ENCODE results near the gene SSUH2.

SSUH2 gene

DNA sequence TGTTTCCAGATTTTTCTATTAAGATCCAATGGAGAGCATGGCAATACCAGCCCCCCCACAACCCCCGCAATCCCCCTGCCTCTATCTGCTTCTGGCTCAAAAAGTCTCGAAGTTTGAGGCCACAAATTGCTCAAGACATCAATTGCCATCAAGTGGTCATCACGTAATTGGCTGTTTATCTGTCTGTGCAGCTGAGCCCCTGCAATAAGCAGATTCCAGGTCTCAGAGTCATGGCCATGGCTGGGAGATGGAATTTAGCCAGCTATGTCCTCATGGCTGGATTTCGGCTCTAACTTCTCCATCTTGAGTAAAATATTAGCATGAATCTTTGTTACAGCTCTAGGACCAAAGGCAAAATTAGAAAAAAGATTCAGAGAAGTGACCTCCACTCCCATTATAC lies 22.7 kb downstream of the SSUH2 start:
- Histone ChIP-seq H3K27me3 (ENCODE audit: insufficient read depth, low read length) (no peaks in the 10 kb centered on the region), H3K4me3 (ENCODE audit: low read length) (no peak overlapping the region), H3K27ac (ENCODE audit: low read length) (no peak overlapping the region), H3K36me3 (ENCODE audit: insufficient read depth, low read depth, low read length) (no peaks in the 10 kb centered on the region), H3K9me3 (ENCODE audit: insufficient read depth, low read depth, low read length) (no peaks in the 10 kb centered on the region), H3K9ac (ENCODE audit: low read depth, low read length) (no peak overlapping the region), H3K4me1 (ENCODE audit: insufficient read depth, low read length) (0 out of 2 replicates have a peak, but pooled peaks cover 3% of the 10 kb centered on the region)

DNA sequence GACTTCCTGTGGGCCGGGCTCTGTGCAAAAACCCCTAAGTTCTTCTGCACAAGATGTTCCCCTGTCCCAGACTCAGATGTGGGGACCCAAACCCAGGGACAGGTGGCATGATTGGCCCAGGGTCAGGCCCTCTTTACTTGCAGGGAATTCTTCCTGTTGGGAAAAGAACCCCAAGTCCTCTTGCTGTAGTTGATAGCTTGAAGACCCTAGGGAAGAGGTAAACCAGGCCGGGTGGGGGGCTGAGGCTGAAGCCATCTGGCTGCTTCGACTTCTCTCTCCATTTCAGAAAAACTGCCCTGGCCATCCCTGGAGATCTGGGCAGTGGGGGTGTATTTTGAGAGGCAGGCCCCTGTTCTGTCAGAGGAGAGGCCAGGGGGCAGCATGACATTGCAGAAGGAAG lies 23.5 kb downstream of the SSUH2 start:
- Histone ChIP-seq H3K9ac (ENCODE audit: low read depth, low read length) (no peak overlapping the region), H3K4me1 (ENCODE audit: insufficient read depth, low read length) (0 out of 2 replicates have a peak, but pooled peaks cover 3% of the 10 kb centered on the region), H3K27ac (ENCODE audit: low read length) (no peak overlapping the region), H3K9me3 (ENCODE audit: insufficient read depth, low read depth, low read length) (no peaks in the 10 kb centered on the region), H3K36me3 (ENCODE audit: insufficient read depth, low read depth, low read length) (no peaks in the 10 kb centered on the region), H3K27me3 (ENCODE audit: insufficient read depth, low read length) (no peaks in the 10 kb centered on the region), H3K4me3 (ENCODE audit: low read length) (no peak overlapping the region)

DNA sequence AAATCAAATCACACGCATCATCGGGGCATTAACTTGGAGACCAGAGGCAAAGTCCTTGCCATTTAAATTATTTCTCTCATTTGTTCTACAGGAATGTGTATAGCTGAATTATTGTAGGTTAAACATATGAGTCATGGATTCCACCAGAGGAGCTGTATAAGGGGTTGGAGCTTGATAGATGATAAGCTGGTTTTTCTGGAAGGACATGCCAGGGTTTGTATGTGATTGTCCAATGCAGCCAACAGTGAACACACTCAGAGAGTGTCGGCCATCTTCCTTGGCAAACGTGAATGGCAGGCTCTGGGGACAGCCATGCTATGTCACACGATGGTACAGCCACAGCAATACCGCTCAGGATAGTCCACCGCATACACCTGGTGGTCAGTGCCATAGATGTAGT lies 25.1 kb downstream of the SSUH2 start:
- H3K27me3 ChIP-seq (ENCODE audit: insufficient read depth, low read length), result no peaks in the 10 kb centered on the region
- no peak overlapping the region for H3K9ac ChIP-seq (ENCODE audit: low read depth, low read length)
- H3K36me3 ChIP-seq (ENCODE audit: insufficient read depth, low read depth, low read length), result no peaks in the 10 kb centered on the region
- no peak overlapping the region for H3K4me3 ChIP-seq (ENCODE audit: low read length)
- no peak overlapping the region for H3K27ac ChIP-seq (ENCODE audit: low read length)
- no peaks in the 10 kb centered on the region for H3K9me3 ChIP-seq (ENCODE audit: insufficient read depth, low read depth, low read length)
- 0 out of 2 replicates have a peak, but pooled peaks cover 3% of the 10 kb centered on the region for H3K4me1 ChIP-seq (ENCODE audit: insufficient read depth, low read length)

DNA sequence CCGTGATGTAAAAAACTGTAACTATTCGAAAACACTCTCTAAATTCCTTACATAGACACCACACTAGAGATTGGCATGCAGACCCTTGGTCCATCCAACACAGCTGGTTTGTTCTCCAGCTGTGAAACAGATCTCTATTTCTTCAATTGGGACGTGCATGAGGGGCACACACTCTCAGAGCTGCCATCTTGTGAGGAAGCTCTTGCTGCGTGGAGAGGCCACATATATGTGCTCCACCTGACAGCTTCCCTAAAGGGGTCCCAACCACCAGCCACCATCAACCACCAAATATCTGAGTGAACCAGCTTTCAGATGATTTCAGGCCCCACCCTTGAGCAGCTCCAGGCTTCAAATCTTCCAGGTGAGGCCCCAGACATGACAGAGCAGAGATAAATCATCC lies 25.6 kb downstream of the SSUH2 start:
- Histone ChIP-seq H3K36me3 (ENCODE audit: insufficient read depth, low read depth, low read length) (no peaks in the 10 kb centered on the region), H3K9me3 (ENCODE audit: insufficient read depth, low read depth, low read length) (no peaks in the 10 kb centered on the region), H3K4me1 (ENCODE audit: insufficient read depth, low read length) (0 out of 2 replicates have a peak, but pooled peaks cover 3% of the 10 kb centered on the region), H3K4me3 (ENCODE audit: low read length) (no peak overlapping the region), H3K27me3 (ENCODE audit: insufficient read depth, low read length) (no peaks in the 10 kb centered on the region), H3K27ac (ENCODE audit: low read length) (no peak overlapping the region), H3K9ac (ENCODE audit: low read depth, low read length) (no peak overlapping the region)

DNA sequence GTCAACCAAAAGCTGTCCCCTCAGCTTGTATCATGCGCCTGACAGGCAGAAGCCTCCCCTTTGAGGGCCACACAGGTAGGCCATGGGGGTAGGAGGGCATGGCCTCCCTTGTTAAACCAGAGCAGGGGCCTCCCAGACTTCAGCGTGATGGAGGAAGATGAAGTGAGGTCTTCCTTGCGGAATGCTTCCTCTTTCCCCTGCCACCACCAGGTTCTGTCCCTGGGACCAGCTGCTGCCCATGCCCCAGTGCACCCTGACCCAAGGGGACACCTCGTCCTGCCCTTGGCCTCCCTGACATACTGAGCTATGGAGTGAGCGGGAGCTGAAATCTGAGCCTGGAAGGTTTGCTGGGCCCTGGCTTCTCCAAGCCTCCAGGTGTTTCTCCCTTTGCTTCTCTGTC lies 26.7 kb downstream of the SSUH2 start:
- Histone ChIP-seq H3K9me3 (ENCODE audit: insufficient read depth, low read depth, low read length) (no peaks in the 10 kb centered on the region), H3K4me1 (ENCODE audit: insufficient read depth, low read length) (no peaks in the 10 kb centered on the region), H3K27me3 (ENCODE audit: insufficient read depth, low read length) (no peaks in the 10 kb centered on the region), H3K27ac (ENCODE audit: low read length) (no peak overlapping the region), H3K9ac (ENCODE audit: low read depth, low read length) (no peak overlapping the region), H3K36me3 (ENCODE audit: insufficient read depth, low read depth, low read length) (no peaks in the 10 kb centered on the region), H3K4me3 (ENCODE audit: low read length) (no peak overlapping the region)

DNA sequence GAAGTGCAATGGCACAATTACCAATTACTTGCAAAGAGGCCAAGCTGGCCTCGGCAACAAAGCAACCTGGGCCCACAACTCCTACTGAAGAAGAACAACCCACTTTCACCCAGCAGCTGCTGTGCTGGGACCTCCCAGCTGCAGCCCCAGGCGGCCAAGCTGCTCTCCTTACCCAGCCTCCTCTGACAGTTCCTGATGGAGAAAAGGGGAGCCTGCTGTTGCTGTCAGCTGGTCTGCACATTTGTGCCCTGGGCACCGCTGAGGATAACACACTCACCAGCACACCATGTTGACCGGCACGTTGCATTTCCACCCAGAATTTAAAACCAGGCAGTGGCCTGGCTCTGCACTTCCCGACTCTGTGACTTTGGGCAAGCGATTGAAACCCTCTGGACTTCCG lies 33.6 kb downstream of the SSUH2 start:
- Histone ChIP-seq H3K4me1 (ENCODE audit: insufficient read depth, low read length) (peaks cover 3% of the 10 kb centered on the region; the same call in 1 of the 2 replicates), H3K27ac (ENCODE audit: low read length) (no peak overlapping the region), H3K36me3 (ENCODE audit: insufficient read depth, low read depth, low read length) (no peaks in the 10 kb centered on the region), H3K27me3 (ENCODE audit: insufficient read depth, low read length) (no peaks in the 10 kb centered on the region), H3K4me3 (ENCODE audit: low read length) (no peak overlapping the region), H3K9me3 (ENCODE audit: insufficient read depth, low read depth, low read length) (no peaks in the 10 kb centered on the region), H3K9ac (ENCODE audit: low read depth, low read length) (no peak overlapping the region)

DNA sequence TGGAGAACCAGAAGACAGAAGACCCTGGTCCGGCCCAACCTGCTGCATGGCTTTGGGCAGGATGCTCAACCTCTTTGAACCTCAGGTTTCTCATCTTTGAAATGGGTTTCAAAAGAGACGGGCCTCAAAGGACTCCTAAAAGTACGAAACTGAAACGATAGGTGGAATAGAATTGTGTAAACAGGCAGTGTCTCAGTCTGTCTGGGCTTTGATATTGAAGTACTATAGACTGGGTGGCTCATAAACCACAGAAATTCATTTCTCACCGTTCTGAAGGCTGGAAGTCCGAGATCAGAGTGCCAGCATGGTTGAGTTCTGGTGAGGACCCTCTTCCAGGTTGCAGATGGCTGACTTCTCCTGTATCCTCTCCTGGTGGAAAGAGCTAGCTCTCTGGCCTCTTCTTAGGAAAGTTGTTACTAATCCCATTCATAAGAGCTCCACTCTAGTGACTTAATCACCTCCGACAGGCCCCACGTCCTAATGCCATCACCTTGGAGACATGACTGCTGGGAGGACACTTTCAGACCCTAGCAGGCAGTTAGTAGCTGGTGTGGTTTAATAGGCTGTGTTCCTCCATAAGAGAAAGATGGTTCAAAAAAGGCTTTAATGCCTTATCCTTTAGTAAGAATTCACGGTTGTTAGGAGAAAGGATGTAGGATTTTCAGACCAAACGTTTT lies 35.7 kb downstream of the SSUH2 start:
- H3K27ac ChIP-seq (ENCODE audit: low read length), result no peak overlapping the region
- peaks cover 3% of the 10 kb centered on the region; the same call in 1 of the 2 replicates for H3K4me1 ChIP-seq (ENCODE audit: insufficient read depth, low read length)
- no peaks in the 10 kb centered on the region for H3K9me3 ChIP-seq (ENCODE audit: insufficient read depth, low read depth, low read length)
- H3K36me3 ChIP-seq (ENCODE audit: insufficient read depth, low read depth, low read length), result no peaks in the 10 kb centered on the region
- H3K27me3 ChIP-seq (ENCODE audit: insufficient read depth, low read length), result no peaks in the 10 kb centered on the region
- H3K4me3 ChIP-seq (ENCODE audit: low read length), result no peak overlapping the region
- no peak overlapping the region for H3K9ac ChIP-seq (ENCODE audit: low read depth, low read length)

DNA sequence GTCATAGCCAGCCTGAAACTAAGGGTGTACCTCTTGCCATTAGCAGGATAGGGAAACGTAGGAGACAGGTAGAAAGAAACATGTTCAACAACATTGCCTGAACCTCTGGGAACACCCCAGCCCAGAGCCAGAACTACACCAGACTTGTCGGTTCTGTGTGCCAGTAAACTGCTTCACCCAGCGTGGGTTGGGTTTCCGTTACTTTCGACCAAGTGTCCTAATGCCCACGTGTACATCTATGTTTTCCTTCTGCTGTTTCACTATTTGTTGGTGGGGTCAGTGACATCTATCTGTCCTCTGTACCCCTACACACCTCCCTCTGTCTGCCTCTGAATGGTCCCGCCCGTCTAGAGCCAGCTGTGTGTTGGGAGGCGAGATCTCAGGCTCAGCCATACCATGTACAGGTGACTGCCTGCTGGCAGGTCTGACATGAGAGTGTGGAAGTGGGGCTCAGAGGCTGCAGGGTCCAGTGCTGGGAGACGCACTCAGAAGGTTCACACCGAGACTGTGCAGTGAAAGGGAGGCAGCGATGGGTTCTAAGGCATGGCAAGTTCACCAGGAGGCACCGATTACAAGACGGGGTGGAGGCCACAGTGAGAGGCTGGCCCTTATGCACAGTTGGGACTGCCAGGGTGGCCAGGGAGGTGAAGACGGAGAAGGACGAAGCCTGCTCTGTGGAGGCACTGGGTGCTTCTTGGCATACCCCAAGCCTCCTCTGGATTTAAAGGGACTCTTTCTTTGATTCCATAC lies 36.4 kb downstream of the SSUH2 start:
- Histone ChIP-seq H3K27me3 (ENCODE audit: insufficient read depth, low read length) (no peaks in the 10 kb centered on the region), H3K36me3 (ENCODE audit: insufficient read depth, low read depth, low read length) (no peaks in the 10 kb centered on the region), H3K9ac (ENCODE audit: low read depth, low read length) (no peak overlapping the region), H3K27ac (ENCODE audit: low read length) (no peak overlapping the region), H3K9me3 (ENCODE audit: insufficient read depth, low read depth, low read length) (no peaks in the 10 kb centered on the region), H3K4me3 (ENCODE audit: low read length) (no peak overlapping the region), H3K4me1 (ENCODE audit: insufficient read depth, low read length) (peaks cover 3% of the 10 kb centered on the region; the same call in 1 of the 2 replicates)

DNA sequence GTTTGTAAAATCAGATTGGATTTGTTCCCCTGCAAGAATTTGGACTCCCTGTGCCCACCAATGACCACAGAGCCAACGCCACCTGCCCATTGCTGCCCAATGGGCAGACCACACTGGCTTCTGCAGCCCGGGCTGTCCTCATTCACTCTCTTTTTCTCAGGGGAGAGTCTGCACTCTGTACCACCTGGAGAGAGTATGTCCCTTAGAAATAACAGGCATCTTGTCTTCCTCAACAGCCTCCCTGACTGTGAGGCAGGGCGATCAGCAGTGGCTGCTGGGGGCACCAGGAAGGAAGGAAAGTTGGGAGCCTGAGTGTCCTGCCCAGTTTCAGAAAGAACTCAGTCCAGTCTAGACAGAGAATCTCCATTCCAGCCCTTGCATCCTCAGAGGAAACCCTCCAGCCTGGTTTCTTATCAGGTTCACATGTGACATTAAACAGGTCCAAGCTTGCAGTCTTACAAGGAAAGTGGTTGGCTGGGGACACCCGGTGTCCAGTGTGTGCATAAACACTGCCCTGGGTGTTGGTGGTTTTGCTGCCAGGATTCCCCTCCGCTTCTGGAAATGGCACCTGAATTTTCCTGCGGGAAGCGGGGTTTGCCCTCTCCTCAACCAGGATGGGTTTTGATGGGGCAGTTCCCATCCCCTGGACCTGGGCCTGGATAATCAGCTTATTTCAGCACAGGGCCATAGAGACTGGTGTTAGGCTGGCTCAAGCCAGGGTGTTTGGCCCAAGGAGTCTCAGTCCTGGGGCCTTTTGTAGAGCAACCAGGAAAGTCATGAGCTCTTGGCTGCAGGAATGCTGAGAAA lies 37.2 kb downstream of the SSUH2 start:
- Histone ChIP-seq H3K9me3 (ENCODE audit: insufficient read depth, low read depth, low read length) (no peaks in the 10 kb centered on the region), H3K4me1 (ENCODE audit: insufficient read depth, low read length) (peaks cover 3% of the 10 kb centered on the region; the same call in 1 of the 2 replicates), H3K4me3 (ENCODE audit: low read length) (no peak overlapping the region), H3K27me3 (ENCODE audit: insufficient read depth, low read length) (no peaks in the 10 kb centered on the region), H3K36me3 (ENCODE audit: insufficient read depth, low read depth, low read length) (no peaks in the 10 kb centered on the region), H3K27ac (ENCODE audit: low read length) (no peak overlapping the region), H3K9ac (ENCODE audit: low read depth, low read length) (no peak overlapping the region)

DNA sequence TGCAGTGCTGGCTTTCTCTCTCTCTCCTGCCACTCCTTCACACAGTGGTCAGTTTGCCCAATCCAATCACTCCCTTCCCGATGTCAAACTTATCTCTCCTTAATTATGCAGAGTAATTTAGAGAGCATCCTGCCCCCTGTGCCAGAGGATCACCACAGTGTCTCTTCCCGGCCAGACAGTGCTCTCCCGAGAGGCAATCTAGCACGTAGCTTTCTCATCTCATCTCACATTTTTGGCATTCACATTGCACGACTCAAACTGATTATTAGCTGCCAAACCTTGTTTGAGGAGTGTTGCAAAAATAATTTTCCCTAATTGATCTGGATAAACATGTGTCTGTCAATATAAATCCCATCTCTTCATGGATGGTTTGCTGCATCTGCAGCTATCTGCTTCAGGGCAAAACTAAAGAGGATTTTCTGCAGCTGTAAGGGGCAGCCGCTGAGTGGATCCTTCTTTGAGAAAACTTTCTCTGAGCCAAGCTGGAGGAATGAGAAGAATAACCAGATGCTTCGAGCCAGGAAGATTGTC lies 37.8 kb downstream of the SSUH2 start:
- no peak overlapping the region for H3K4me3 ChIP-seq (ENCODE audit: low read length)
- no peaks in the 10 kb centered on the region for H3K36me3 ChIP-seq (ENCODE audit: insufficient read depth, low read depth, low read length)
- no peak overlapping the region for H3K27ac ChIP-seq (ENCODE audit: low read length)
- H3K4me1 ChIP-seq (ENCODE audit: insufficient read depth, low read length), result peaks cover 3% of the 10 kb centered on the region; the same call in 1 of the 2 replicates
- H3K27me3 ChIP-seq (ENCODE audit: insufficient read depth, low read length), result no peaks in the 10 kb centered on the region
- H3K9ac ChIP-seq (ENCODE audit: low read depth, low read length), result no peak overlapping the region
- H3K9me3 ChIP-seq (ENCODE audit: insufficient read depth, low read depth, low read length), result no peaks in the 10 kb centered on the region

DNA sequence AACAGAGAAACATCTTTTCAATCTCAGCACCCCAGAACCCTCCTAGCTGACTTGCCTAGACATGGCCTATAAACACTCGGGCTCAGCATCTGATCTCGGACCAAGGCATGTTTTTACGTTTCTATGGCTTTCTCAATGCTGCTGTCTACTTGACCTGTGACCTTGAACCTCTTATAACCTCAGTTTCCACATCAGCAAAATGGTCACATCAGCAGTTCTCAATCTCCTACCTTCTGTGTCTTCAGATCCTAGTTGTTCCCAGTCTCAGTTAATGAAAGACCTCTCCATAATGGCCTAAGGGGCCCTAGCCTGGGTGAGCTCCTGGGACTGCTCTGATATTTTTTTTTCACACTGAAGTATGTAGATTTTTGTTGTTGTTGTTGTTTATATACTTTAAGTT lies 39.6 kb downstream of the SSUH2 start:
- Histone ChIP-seq H3K27ac (ENCODE audit: low read length) (no peak overlapping the region), H3K27me3 (ENCODE audit: insufficient read depth, low read length) (no peaks in the 10 kb centered on the region), H3K9ac (ENCODE audit: low read depth, low read length) (no peak overlapping the region), H3K4me1 (ENCODE audit: insufficient read depth, low read length) (no peaks in the 10 kb centered on the region), H3K4me3 (ENCODE audit: low read length) (no peak overlapping the region), H3K9me3 (ENCODE audit: insufficient read depth, low read depth, low read length) (no peaks in the 10 kb centered on the region), H3K36me3 (ENCODE audit: insufficient read depth, low read depth, low read length) (no peaks in the 10 kb centered on the region)

All from iPS-20b (cell line).